Measurements from ENCODE around the gene KIAA0232. TPM values are rescaled to one million over a fixed set of nuclear protein-coding genes. Genes with fewer than 3 reads are reported as not detected.

Gene KIAA0232
- total and polyA plus RNA-seq, 9 of the 15 experiments (the other 6 are each of a cell fraction or from before 2014, with no cell fraction given) = 3.5 to 17.4 (median 13.0) TPM

DNA sequence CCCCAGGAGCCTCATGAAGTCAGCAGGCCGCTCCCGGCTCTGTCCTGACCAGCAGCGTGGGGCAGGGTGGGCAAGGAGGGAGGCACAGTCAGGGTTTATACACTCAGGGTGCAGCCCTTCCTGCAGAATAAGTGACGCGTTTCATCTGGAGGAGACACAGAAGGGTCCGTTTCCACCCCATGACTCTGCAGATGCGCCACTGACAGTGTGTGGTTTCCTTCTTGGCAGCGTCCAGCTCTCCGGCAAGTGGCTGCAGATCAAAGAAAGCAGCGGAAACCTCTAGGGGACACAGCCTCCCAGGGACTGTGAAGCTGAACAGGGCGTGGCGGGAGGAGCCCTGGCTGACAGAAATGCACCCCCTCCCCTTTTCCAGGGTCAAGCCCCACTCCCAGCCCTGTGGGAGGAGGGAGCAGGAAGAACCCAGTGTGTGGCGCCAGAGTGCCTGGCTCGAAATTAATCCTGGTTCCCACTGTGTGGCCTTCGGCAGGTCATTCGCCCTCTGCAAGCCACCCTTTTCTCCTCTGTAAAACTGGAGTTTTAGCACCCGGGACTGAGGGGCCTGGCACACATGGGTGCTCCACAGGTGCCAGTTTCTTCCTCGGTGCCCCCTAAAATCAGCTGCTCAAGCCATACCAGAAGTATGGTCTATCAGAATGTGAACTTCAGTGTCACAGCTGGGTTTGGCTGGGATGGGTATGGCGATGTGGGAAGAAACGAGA is 109.8 kb downstream of the KIAA0232 start (continued):
- 0 out of 2 replicates have a peak, but pooled peaks have one; percentile 9 for TF ChIP-seq CUX1 (CRISPR knock-in tag; IDR thresholded peaks at IDR 0.05)
- no peak for TF ChIP-seq PTBP1 (IDR thresholded peaks at IDR 0.05; ENCODE audit: low read depth, low read length)
- no peak for TF ChIP-seq ZSCAN32 (CRISPR knock-in tag; IDR thresholded peaks at IDR 0.05)
- TF ChIP-seq SMARCA4 (IDR thresholded peaks at IDR 0.05) = peak; percentile 57
- no peak for TF ChIP-seq FOXP1 (CRISPR knock-in tag; IDR thresholded peaks at IDR 0.05)

- peak overlapping the region; percentile 72 for H3K4me2 ChIP-seq (ENCODE audit: insufficient read depth, low read length)
- FAIRE-seq = no peak
- in situ Hi-C loops (cut with MboI) = no loop called here
- H3K4me3 ChIP-seq = no peak overlapping the region
- H3K79me2 ChIP-seq (ENCODE audit: control insufficient read depth, insufficient read depth, low read length) = no peaks in the 10 kb centered on the region
- H3K27ac ChIP-seq (ENCODE audit: extremely low read depth, low read depth, low read length) = peak overlapping the region; percentile 80
- peak overlapping the region; percentile 91 for H2AFZ ChIP-seq (ENCODE audit: low read depth, low read length)
- no TSS peak for BruUV-seq (replicated peaks)
- H3K9ac ChIP-seq (ENCODE audit: insufficient read depth in 1 of 2, low read depth in 2 of 2, low read length in 2 of 2) = peak overlapping the region; percentile 51 to 61
- no peaks in the 10 kb centered on the region for H4K20me1 ChIP-seq (replicated peaks; ENCODE audit: control insufficient read depth, insufficient read depth, low read length)
- ChIA-PET CTCF (ENCODE audit: low intra/inter-chr PET ratio) (no interaction called here), POLR2A (interaction anchor here (0.6 to 3.8 kb wide), 8 partner anchors 13 to 185 kb away, joined by 3 to 20 read pairs (median 4); partner anchors contain the start of gene TBC1D14)
- no peaks in the 10 kb centered on the region for H3K36me3 ChIP-seq (ENCODE audit: control insufficient read depth, insufficient read depth, low read length)
- H3K9me1 ChIP-seq (ENCODE audit: control insufficient read depth, insufficient read depth, low read length) = no peaks in the 10 kb centered on the region
- ATAC-seq = no peak
- intact Hi-C loops (cut with micrococcal nuclease) = loop anchor here (5.0 kb wide), 2 partner anchors 174 to 189 kb away; partner anchors contain the start of gene GRPEL1
- H3K9me3 ChIP-seq (replicated peaks; ENCODE audit: control insufficient read depth, insufficient read depth, low read depth, low read length) = peaks cover 8% of the 10 kb centered on the region
- no peak for DNase-seq (ENCODE audit: extremely low read depth in 1 of 4, low spot score in 3 of 4)
- H3K27me3 ChIP-seq (ENCODE audit: control insufficient read depth in 2 of 2, insufficient read depth in 2 of 2, low read length in 2 of 2) = no peaks in the 10 kb centered on the region
- peaks cover 35 to 56% of the 10 kb centered on the region in 2 experiments for H3K4me1 ChIP-seq (replicated peaks in 1 of 2; ENCODE audit: control insufficient read depth in 2 of 2, insufficient read depth in 2 of 2, low read length in 2 of 2)
- 80% methylated on average over 6 of the region's 6 CpGs for WGBS (ENCODE audit: insufficient coverage, low coverage, missing lambda C conversion rate)
- TF ChIP-seq HSF4 (CRISPR knock-in tag; IDR thresholded peaks at IDR 0.05; ENCODE audit: borderline replicate concordance) = no peak
- no peak for TF ChIP-seq CGGBP1 (CRISPR knock-in tag; IDR thresholded peaks at IDR 0.05)
- no peak for TF ChIP-seq ELF4 (CRISPR knock-in tag; IDR thresholded peaks at IDR 0.05)
- 0 out of 2 replicates have a peak, but pooled peaks have one; percentile 2 for TF ChIP-seq NR2C1 (IDR thresholded peaks at IDR 0.05)
- TF ChIP-seq NR2C1 (tag; IDR thresholded peaks at IDR 0.05) = no peak
- TF ChIP-seq CREB3L1 (IDR thresholded peaks at IDR 0.05; ENCODE audit: borderline replicate concordance, low read depth) = no peak
- TF ChIP-seq BRCA1 (IDR thresholded peaks at IDR 0.05) = no peak
- no peak for TF ChIP-seq BRCA1 (CRISPR knock-in tag; IDR thresholded peaks at IDR 0.05)
- no peak for TF ChIP-seq HEY1 (CRISPR knock-in tag; IDR thresholded peaks at IDR 0.05; ENCODE audit: borderline replicate concordance)
- no peak for TF ChIP-seq RAD21 (CRISPR knock-in tag; conservative IDR thresholded peaks at IDR 0.05 in 1 of 2, IDR thresholded peaks at IDR 0.05 in 1 of 2)
Observed at GRCh38 chr4:6892909-6893202, 110.3 kb downstream of the KIAA0232 start.

Data from K562 (cell line).